Measurements from ENCODE around the gene DDX17. TPM values are rescaled to one million over a fixed set of nuclear protein-coding genes. Genes with fewer than 3 reads are reported as not detected.

The DDX17 gene
- total RNA-seq, 2 experiments from 2014 or later, result 508 to 626 TPM

DNA sequence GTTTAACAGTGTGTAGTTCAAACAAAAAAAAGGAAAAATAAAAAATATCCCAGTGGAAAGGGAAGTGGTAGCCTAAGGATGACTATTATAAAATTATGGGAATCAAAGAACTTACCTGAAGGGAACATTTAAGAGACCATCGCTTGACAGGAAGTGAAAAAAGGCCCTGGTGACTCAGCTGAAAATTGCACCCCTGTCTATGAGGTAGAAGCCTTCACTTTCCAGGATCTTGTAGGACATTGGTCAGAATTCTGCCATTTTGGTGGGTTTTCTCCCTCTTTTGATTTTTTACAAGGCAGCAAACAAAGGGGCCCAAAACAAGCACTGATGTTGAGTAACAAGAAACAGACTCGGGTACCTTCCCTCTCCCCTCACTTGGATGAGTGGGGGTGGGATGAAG is 15.6 kb downstream of the DDX17 start:
- Histone ChIP-seq H3K4me3 (ENCODE audit: low read depth, low read length, poor library complexity, severe bottlenecking) (no peak overlapping the region), H4K20me1 (ENCODE audit: insufficient read depth, low read length) (peaks cover 9% of the 10 kb centered on the region; the same call in 1 of the 2 replicates), H3K9me2 (ENCODE audit: insufficient read depth, low read length) (no peaks in the 10 kb centered on the region), H3K4me1 (ENCODE audit: insufficient read depth, low read length, poor library complexity, severe bottlenecking) (no peaks in the 10 kb centered on the region), H2AFZ (ENCODE audit: low read length) (no peak overlapping the region), H3K79me2 (ENCODE audit: insufficient read depth, low read depth, low read length) (peaks cover 1% of the 10 kb centered on the region; the same call in 1 of the 2 replicates), H3K27ac (ENCODE audit: low read depth, low read length, poor library complexity, severe bottlenecking) (no peak overlapping the region), H3K36me3 (ENCODE audit: insufficient read depth, low read length) (peaks cover 98% of the 10 kb centered on the region), H3K4me2 (ENCODE audit: low read length) (no peak overlapping the region), H3K9me3 (ENCODE audit: low read length) (no peaks in the 10 kb centered on the region)
- intact Hi-C loops (cut with micrococcal nuclease; ENCODE audit: unreplicated experiment), result no loop called here
- BruUV-seq (replicated peaks), result no TSS peak
- POLR2A ChIA-PET, result no interaction called here
- no peak for DNase-seq (ENCODE audit: low spot score)
- TF ChIP-seq EZH2phosphoT487 (IDR thresholded peaks at IDR 0.05; ENCODE audit: borderline replicate concordance, low read depth, low read length), result no peak
- TF ChIP-seq, protein P1, sequence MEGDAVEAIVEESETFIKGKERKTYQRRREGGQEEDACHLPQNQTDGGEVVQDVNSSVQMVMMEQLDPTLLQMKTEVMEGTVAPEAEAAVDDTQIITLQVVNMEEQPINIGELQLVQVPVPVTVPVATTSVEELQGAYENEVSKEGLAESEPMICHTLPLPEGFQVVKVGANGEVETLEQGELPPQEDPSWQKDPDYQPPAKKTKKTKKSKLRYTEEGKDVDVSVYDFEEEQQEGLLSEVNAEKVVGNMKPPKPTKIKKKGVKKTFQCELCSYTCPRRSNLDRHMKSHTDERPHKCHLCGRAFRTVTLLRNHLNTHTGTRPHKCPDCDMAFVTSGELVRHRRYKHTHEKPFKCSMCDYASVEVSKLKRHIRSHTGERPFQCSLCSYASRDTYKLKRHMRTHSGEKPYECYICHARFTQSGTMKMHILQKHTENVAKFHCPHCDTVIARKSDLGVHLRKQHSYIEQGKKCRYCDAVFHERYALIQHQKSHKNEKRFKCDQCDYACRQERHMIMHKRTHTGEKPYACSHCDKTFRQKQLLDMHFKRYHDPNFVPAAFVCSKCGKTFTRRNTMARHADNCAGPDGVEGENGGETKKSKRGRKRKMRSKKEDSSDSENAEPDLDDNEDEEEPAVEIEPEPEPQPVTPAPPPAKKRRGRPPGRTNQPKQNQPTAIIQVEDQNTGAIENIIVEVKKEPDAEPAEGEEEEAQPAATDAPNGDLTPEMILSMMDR (conservative IDR thresholded peaks at IDR 0.05; ENCODE audit: low read length), result no peak
- CTCF ChIA-PET (ENCODE audit: unreplicated experiment), result no interaction called here

DNA sequence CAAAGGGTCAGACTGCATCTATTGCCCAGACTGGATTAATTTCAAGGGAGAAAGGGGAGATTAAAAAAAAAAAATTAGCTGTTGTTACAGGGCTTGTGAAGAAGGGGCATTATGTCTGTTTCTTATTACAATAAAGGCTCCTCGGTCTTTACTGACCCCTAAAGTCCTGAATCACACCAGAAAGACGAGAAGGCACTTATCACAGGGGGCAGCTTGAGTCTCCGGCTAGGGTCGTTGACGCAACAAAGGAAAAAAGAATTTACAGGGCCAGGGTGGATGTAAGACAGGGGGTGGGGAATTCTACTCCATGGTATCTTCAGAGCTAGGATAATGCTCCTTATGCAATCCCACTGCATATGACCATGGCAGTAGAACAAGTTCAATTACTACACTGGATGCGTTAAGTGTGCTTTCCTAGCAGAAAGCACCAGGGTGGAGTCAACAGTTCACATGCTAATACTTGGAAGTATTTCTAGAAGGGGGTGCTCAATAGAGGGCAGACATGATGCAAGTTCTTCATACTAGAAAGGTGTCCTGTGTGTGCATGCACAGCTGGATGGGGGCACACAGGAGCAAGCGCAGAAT is 16.5 kb downstream of the DDX17 start:
- H3K79me2 ChIP-seq (ENCODE audit: insufficient read depth, low read depth, low read length), result no peaks in the 10 kb centered on the region

DNA sequence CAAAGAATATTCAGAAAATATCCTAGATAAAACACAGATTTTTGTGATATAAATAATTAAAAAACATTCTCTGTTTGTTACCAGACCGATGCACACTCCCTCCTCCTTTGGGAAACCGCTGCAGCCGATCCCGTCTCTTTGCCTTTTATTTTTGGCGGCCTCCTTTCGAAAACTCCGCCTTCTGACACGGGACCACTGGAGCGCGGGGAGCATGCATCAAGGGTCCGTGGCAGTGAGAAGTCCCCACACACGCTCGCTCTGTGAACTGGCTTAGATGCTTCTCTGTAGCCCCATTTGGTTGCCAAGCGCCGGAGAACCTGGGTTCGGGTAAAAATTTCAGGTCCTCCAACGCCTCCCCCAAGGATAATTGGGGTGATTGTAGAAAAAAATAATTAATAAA is 17.0 kb downstream of the DDX17 start:
- H3K79me2 ChIP-seq (ENCODE audit: insufficient read depth, low read depth, low read length), result no peaks in the 10 kb centered on the region
- no peaks in the 10 kb centered on the region for H3K9me3 ChIP-seq (ENCODE audit: low read length)
- no peak for DNase-seq (ENCODE audit: low spot score)
- peaks cover 9% of the 10 kb centered on the region; the same call in 1 of the 2 replicates for H4K20me1 ChIP-seq (ENCODE audit: insufficient read depth, low read length)
- H2AFZ ChIP-seq (ENCODE audit: low read length), result no peak overlapping the region
- no peak overlapping the region for H3K4me3 ChIP-seq (ENCODE audit: low read depth, low read length, poor library complexity, severe bottlenecking)
- H3K27ac ChIP-seq (ENCODE audit: low read depth, low read length, poor library complexity, severe bottlenecking), result no peak overlapping the region
- CTCF ChIA-PET (ENCODE audit: unreplicated experiment), result no interaction called here
- BruUV-seq (replicated peaks), result no TSS peak
- POLR2A ChIA-PET, result no interaction called here
- H3K9me2 ChIP-seq (ENCODE audit: insufficient read depth, low read length), result no peaks in the 10 kb centered on the region
- H3K36me3 ChIP-seq (ENCODE audit: insufficient read depth, low read length), result peaks cover 97% of the 10 kb centered on the region
- no peaks in the 10 kb centered on the region for H3K4me1 ChIP-seq (ENCODE audit: insufficient read depth, low read length, poor library complexity, severe bottlenecking)
- TF ChIP-seq, protein P1 (conservative IDR thresholded peaks at IDR 0.05; ENCODE audit: low read length), result no peak
- no peak overlapping the region for H3K4me2 ChIP-seq (ENCODE audit: low read length)
- intact Hi-C loops (cut with micrococcal nuclease; ENCODE audit: unreplicated experiment), result no loop called here

More for the DNA sequence above, 16.5 kb downstream of the DDX17 start:
- H3K9me3 ChIP-seq (ENCODE audit: low read length), result no peaks in the 10 kb centered on the region
- no peak overlapping the region for H2AFZ ChIP-seq (ENCODE audit: low read length)
- CTCF ChIA-PET (ENCODE audit: unreplicated experiment), result no interaction called here
- H3K27ac ChIP-seq (ENCODE audit: low read depth, low read length, poor library complexity, severe bottlenecking), result no peak overlapping the region
- POLR2A ChIA-PET, result no interaction called here
- BruUV-seq (replicated peaks), result no TSS peak
- intact Hi-C loops (cut with micrococcal nuclease; ENCODE audit: unreplicated experiment), result no loop called here
- no peak overlapping the region for H3K4me3 ChIP-seq (ENCODE audit: low read depth, low read length, poor library complexity, severe bottlenecking)
- no peak for DNase-seq (ENCODE audit: low spot score)
- H3K36me3 ChIP-seq (ENCODE audit: insufficient read depth, low read length), result peaks cover 97% of the 10 kb centered on the region
- no peak for TF ChIP-seq EZH2phosphoT487 (IDR thresholded peaks at IDR 0.05; ENCODE audit: borderline replicate concordance, low read depth, low read length)
- TF ChIP-seq, protein P1 (conservative IDR thresholded peaks at IDR 0.05; ENCODE audit: low read length), result no peak
- H3K4me1 ChIP-seq (ENCODE audit: insufficient read depth, low read length, poor library complexity, severe bottlenecking), result no peaks in the 10 kb centered on the region
- no peaks in the 10 kb centered on the region for H3K9me2 ChIP-seq (ENCODE audit: insufficient read depth, low read length)
- H4K20me1 ChIP-seq (ENCODE audit: insufficient read depth, low read length), result peaks cover 9% of the 10 kb centered on the region; the same call in 1 of the 2 replicates
- H3K4me2 ChIP-seq (ENCODE audit: low read length), result no peak overlapping the region
